LNCaP clone FGC (cell line): ENCODE measurements around the gene PACRG.

Experiments used
- DNase-seq: peaks from one replicate; pipeline ENCODE4 v3.0.0-alpha.2; 2011; ENCODE audit warnings: low read depth
- H3K4me3 ChIP-seq: 2 replicates; pipeline ENCODE4 v1.5.1; 2011; ENCODE audit warnings: mild to moderate bottlenecking, low read depth, low read length, control low read depth
- TF ChIP-seq, protein P1 (sequence below): IDR thresholded peaks from 2 replicates; pipeline ENCODE4 v1.5.1; 2012; ENCODE audit warnings: mild to moderate bottlenecking; ENCODE audit not compliant: control insufficient read depth, insufficient read depth; ENCODE audit errors: extremely low read depth

Gene PACRG

DNA sequence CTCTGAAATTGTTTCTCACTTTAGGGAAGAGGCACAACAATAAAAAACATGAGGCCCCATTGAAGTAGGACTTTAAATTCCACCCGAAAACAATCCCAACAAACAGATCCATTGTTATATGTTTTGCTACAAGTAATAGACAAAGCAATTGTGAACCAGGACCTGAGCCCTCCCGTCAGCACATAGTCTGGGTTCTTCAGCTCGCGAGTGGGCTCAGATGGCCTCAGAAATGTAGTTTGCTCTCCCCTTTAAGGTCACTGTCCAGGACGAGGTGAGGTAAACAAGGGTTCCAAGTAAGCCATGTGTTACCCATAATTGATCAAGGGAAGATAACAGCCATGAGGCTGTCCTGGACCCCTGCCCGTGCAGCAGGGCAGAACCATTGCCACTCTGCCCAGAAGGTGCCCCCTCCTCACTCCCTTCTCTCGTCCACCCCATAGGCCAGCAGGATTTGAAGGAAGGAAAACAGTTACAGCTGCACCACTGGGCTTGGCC, 526.6 kb downstream of the PACRG start:
- H3K4me3 ChIP-seq, result no peak overlapping the region
- DNase-seq, result no peak
- TF ChIP-seq, protein P1, sequence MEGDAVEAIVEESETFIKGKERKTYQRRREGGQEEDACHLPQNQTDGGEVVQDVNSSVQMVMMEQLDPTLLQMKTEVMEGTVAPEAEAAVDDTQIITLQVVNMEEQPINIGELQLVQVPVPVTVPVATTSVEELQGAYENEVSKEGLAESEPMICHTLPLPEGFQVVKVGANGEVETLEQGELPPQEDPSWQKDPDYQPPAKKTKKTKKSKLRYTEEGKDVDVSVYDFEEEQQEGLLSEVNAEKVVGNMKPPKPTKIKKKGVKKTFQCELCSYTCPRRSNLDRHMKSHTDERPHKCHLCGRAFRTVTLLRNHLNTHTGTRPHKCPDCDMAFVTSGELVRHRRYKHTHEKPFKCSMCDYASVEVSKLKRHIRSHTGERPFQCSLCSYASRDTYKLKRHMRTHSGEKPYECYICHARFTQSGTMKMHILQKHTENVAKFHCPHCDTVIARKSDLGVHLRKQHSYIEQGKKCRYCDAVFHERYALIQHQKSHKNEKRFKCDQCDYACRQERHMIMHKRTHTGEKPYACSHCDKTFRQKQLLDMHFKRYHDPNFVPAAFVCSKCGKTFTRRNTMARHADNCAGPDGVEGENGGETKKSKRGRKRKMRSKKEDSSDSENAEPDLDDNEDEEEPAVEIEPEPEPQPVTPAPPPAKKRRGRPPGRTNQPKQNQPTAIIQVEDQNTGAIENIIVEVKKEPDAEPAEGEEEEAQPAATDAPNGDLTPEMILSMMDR, result no peak

GRCh38 chr6:163255265-163255664, 527.5 kb downstream of the PACRG start:
- no peak for DNase-seq
- H3K4me3 ChIP-seq, result no peak overlapping the region
- TF ChIP-seq, protein P1, result no peak

GRCh38 chr6:163259689-163260088, 531.9 kb downstream of the PACRG start:
- TF ChIP-seq, protein P1, result no peak
- no peak overlapping the region for H3K4me3 ChIP-seq
- no peak for DNase-seq

- no peak overlapping the region for H3K4me3 ChIP-seq
- TF ChIP-seq, protein P1, result no peak
- no peak for DNase-seq
Measured at GRCh38 chr6:163260111-163260895, 532.5 kb downstream of the PACRG start.

GRCh38 chr6:163260911-163261310, 533.1 kb downstream of the PACRG start:
- no peak for DNase-seq
- TF ChIP-seq, protein P1, result no peak
- H3K4me3 ChIP-seq, result no peak overlapping the region

DNA sequence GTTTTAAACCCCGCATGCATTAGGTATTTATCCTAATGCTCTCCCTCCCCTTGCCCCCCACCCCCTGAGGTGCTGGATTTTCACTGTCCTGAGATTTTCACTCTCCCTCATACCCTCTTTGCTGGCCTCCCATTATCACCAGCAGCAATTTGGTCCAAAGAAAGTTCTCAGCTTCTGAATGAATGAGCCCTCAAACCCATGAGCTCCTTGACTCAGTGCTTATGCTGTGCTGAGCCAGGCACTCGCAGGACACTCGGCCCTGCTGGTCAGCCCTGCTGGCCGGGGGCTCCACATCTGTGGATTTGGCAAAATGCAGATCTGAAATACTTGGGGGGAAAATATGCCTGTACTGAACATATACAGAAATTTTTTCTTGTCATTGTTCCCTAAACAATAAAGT, 533.6 kb downstream of the PACRG start:
- no peak overlapping the region for H3K4me3 ChIP-seq
- TF ChIP-seq, protein P1, result no peak
- no peak for DNase-seq

DNA sequence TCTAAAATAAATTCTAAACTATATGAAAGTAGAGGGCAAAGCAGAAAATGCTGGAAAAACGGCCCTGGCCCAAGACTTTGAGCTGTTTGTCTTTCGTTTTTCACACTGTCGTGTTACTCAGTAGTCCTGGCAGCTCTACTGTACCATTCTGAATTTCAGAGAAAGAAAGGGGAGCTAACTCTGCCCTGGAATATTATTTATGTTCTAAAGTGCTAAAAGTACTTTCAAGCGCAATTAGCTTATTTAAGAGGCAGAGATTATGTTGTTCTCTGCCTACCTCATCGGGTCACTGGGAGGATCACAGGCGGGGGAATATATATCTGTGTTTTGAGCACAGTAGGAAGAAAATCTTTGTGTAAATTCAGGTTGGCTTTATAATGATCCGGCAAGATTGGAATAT, 534.3 kb downstream of the PACRG start:
- no peak for DNase-seq
- TF ChIP-seq, protein P1, result no peak
- no peak overlapping the region for H3K4me3 ChIP-seq
